Activated naive CD8-positive, alpha-beta T cell treated with anti-CD3 and anti-CD28 coated beads, Interleukin-2, amount 50 U/mL, for 16 hours (primary cell): ENCODE measurements around the gene DYNC1I1.

ENCODE experiments used
- DNase-seq: peaks from one replicate; pipeline ENCODE4 v3.0.0-alpha.2; 2020; ENCODE audit warnings: low read depth, low spot score

The DYNC1I1 gene

GRCh38 chr7:96076350-96076707 is 304.0 kb downstream of the DYNC1I1 start:
- no peak for DNase-seq

GRCh38 chr7:96080027-96080426 is 307.7 kb downstream of the DYNC1I1 start:
- no peak for DNase-seq

DNA sequence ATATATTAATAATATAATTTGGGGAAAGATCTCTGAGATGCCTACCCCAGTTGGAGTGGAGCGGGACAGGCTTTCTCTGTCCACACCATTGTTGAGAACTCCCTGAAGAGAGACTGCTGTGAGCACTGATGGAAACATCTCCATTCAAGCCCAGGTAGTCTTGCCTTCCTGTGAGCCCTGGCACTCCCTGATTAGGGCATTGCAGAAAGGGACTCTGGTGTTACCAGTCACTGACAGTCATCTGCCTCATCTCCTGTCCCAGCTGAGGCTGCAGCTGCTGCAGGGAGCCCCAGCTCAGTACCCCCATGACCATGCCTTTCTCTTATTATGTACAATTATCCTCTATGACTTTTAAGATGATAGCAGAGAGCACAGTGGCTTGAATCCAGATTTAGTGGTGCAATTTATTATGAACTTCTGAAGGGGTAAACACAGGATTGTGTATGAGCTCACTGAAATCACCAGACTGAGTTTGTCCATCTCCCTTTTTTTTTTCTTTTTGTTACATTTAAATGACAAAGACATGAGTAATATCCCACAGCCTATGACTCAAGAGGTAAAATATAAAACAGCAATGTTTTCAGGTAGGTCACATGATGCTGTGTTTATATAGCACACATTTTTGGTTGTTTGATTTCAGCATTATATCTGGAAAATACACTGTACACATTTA is 312.7 kb downstream of the DYNC1I1 start:
- DNase-seq: no peak

- DNase-seq: no peak
Measured at GRCh38 chr7:96085953-96086352, 313.6 kb downstream of the DYNC1I1 start.

DNA sequence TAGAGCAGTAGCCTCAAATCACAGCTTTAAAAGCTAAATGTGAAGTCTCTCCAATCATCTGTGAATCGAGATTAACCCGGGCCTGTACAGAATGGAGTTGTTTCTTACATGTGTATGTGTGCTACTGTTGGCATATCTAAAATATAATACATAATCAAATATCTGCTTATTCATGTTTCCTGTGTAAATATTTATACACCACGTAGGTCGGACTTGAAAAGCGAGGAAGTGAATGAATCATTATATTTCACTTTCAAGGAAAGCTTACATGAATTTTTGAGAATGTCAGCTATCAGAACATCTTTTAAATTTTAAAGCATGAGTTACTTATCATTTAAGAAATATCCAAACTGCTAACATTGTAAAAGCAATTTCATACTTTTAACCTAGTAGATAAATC is 316.2 kb downstream of the DYNC1I1 start:
- no peak for DNase-seq

- no peak for DNase-seq
Measured at GRCh38 chr7:96089511-96089910, 317.2 kb downstream of the DYNC1I1 start.

GRCh38 chr7:96090756-96091155 is 318.4 kb downstream of the DYNC1I1 start:
- no peak for DNase-seq

DNA sequence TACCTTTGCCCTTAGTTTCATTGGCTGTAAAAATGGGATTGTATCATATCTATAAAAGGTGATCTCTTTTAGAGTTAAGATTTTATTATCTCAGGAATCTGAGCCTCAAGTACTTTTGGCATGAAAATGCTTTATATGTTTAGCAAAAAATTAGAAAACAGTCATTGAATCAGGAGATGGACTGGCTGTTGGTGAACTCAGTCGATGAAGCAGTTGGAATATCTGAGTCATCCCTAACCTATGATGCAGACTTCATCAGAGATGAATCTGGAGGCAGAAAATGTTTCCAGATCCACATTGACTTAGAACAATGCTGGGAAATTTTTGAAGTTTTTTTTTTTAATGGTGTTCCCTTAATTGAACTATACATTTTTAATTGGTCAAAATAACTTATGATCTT is 321.1 kb downstream of the DYNC1I1 start:
- no peak for DNase-seq

GRCh38 chr7:96097835-96098234 is 325.5 kb downstream of the DYNC1I1 start:
- DNase-seq: no peak

- no peak for DNase-seq
Measured at GRCh38 chr7:96100737-96101136, 328.4 kb downstream of the DYNC1I1 start.

DNA sequence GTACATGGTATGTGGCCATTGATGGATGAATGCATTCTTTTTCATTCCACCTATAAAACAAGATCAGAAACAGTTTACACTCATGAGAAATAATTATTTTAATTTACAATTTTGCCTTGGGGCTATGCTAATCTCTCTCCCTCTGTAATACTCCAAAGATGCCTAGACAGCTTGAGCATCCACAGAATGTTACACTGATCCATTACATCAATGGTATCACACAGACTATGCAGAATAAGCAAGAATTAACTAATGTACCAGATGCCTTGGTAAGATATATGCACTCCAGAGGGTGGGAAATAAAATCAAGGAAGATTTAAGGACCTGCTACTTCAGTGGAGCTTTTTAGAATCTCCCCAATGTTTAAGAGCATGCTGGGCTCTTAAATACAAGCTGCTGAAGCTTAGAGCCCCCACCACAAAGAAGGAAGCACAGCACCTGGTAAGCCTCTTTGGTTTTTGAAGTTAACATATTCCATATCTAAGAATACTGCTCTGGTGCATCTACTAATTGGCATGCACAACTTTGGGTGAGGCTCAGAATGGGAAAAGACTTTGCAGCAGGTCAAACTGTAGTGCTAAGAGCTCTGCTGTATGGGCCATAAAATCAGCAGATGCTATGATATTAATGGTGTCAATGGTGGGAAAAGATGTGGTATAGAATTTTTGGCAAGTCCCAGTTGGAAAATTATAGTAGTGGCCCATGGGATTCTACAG is 329.9 kb downstream of the DYNC1I1 start:
- DNase-seq: no peak

GRCh38 chr7:96104984-96105383 is 332.6 kb downstream of the DYNC1I1 start:
- DNase-seq: no peak

GRCh38 chr7:96111405-96111804 is 339.1 kb downstream of the DYNC1I1 start:
- no peak for DNase-seq

DNA sequence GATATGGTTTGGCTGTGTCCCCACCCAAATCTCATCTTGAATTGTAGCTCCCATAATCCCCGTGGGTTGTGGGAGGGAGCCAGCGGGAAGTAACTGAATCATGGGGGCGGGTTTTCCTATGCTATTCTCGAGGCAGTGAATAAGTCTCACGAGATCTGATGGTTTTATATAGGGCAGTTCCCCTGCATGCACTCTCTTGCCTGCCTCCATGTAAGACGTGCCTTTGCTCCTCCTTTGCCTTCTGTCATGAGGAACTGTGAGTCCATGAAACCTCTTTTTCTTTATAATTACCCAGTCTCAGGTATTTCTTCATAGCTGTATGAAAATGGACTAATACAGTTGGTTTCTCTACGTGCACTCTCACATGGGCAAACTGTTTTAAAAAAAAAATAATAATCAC is 341.8 kb downstream of the DYNC1I1 start:
- DNase-seq: no peak

GRCh38 chr7:96116173-96116572 is 343.8 kb downstream of the DYNC1I1 start:
- no peak for DNase-seq

DNA sequence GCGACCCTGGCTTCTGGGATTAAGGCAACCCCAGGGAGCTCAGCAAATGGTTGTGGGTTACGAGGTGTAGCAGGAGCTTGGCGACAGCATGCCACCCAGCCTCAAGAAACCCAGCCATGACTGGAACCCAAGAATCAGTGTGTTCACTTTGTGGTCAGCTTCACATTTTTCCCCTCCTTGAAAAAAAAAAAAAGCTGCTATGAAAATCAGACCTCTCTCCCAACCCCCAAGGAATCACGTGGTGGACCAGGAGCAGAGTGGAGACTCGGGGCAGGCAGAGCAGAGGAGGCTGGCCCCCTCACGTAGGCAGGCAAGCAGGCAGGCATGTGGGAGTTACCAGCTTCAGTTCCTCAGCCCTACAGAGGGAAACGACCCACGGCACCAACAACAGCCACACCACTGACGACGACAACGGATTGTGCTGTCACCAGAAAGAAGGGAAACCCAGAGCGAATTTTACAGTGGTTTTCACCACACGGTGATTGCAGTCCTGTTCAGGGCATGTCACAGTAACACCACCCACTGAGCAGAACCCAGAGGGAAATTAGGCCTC is 346.2 kb downstream of the DYNC1I1 start:
- DNase-seq: no peak

GRCh38 chr7:96120445-96121225 is 348.3 kb downstream of the DYNC1I1 start:
- DNase-seq: no peak

DNA sequence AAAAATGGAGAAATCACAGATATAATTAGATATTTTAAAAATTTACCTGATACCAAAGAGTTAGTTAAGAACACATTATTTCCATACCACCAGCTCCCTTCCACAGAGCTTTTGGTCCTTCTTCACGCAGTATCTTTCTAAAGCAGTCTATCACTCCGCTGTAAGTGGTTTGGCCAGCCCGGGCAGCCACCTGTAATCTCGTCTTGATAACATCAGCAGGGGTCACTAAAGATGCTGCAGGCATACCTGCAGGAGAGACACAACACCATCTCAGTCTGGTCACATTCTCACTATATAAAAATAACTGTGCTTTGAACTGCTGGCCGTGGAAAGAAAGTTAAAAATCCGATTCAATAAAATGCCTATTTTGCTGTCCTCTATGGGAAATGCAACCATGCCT is 349.4 kb downstream of the DYNC1I1 start:
- no peak for DNase-seq

- DNase-seq: no peak
Measured at GRCh38 chr7:96122746-96123145, 350.4 kb downstream of the DYNC1I1 start.

DNA sequence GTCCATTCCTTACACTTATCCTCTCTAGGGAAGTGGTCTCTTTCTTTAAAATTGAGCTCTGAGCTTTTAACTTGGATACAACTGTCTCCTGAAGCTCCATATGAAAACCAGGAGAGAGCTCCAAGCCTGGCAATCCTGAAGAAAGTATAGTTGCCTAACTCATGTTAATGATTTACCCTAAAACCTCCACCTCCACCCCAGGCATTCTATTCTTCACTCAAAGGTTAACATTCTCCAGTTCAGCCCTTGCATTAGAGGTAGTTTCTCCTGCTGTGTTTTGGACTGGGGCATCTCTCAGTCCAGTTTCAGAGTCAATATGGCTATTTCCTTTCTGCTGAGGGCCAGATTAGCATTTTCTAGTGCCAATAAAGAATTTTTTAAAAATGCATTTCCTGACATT is 354.0 kb downstream of the DYNC1I1 start:
- DNase-seq: no peak

DNA sequence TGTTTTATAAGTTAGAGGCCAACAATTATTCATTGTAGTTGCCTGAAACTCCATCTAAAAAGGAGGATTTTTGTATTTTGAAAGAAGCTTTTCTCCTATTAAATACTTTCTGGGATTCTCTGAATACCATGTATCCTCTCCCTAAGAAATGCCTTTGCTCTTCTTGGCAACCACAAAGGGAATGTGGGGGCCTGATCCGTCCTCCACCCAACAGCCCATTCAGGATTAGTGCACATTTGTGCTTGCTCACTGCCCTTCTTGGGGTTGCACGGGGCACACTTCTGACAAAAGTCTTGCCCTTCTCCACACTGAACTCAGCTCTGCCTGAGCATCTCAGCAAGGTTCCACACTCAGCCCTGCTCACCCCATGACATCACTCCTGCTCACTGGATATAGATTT is 355.4 kb downstream of the DYNC1I1 start:
- DNase-seq: no peak

DNA sequence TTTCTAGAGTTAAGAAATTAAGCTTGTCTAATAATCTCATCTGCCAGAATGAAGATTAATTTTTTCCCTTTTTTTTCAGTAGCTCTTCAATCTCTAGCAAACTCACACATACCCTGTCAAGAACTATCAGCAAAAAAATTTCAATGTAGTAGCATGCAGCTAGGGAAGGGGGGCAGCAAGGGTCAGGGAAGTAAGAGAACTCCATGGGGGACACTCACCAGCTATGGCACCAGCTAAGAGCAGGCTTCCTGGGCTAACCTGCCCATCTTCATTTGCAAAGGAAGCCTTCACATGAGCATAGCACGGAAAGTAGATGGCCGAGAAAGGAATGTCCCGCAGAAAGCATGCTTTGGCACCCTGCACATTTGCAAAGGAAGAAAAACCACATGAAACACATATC is 359.2 kb downstream of the DYNC1I1 start:
- no peak for DNase-seq

DNA sequence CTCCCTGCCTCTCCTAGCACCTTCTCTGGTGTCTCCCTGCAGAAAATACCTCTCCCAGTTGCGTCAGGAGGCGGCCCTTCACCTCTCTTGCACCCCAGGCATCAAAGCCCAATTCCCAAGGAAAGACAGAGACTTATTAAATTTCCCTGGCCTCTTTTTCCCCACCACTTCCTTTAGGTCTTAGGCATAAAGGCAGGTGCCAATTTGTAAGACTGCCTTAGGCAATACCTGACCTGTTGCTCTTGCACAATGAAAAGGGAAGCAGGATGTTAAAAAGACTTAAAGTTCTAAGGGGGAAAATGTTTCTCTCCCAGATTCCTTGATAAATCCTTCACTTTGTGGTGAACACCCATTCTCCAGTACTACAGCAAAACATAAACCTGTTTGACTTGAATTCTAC is 362.9 kb downstream of the DYNC1I1 start:
- DNase-seq: no peak
